Measurements from ENCODE around the gene PRR33.

The PRR33 gene

GRCh38 chr11:1873048-1873812 lies 18.5 kb downstream of the PRR33 start:
- peaks cover 12% of the 10 kb centered on the region; the same call in 1 of the 2 replicates for H3K79me2 ChIP-seq (ENCODE audit: insufficient read depth, low read length)
- no peak overlapping the region for H3K4me2 ChIP-seq (ENCODE audit: low read depth, low read length, poor library complexity, severe bottlenecking)
- H2AFZ ChIP-seq (ENCODE audit: low read length): no peak overlapping the region
- no peaks in the 10 kb centered on the region for H3F3A ChIP-seq (ENCODE audit: low read depth)
- no peak overlapping the region for H3K4me3 ChIP-seq (ENCODE audit: low read length, poor library complexity, severe bottlenecking)
- peaks cover 4% of the 10 kb centered on the region for H4K20me1 ChIP-seq (ENCODE audit: insufficient read depth, low read length, poor library complexity, severe bottlenecking)
- H3K36me3 ChIP-seq (ENCODE audit: insufficient read depth, low read length): no peaks in the 10 kb centered on the region
- TF ChIP-seq EZH2phosphoT487 (IDR thresholded peaks at IDR 0.05; ENCODE audit: borderline replicate concordance): no peak
- TF ChIP-seq, protein P1, sequence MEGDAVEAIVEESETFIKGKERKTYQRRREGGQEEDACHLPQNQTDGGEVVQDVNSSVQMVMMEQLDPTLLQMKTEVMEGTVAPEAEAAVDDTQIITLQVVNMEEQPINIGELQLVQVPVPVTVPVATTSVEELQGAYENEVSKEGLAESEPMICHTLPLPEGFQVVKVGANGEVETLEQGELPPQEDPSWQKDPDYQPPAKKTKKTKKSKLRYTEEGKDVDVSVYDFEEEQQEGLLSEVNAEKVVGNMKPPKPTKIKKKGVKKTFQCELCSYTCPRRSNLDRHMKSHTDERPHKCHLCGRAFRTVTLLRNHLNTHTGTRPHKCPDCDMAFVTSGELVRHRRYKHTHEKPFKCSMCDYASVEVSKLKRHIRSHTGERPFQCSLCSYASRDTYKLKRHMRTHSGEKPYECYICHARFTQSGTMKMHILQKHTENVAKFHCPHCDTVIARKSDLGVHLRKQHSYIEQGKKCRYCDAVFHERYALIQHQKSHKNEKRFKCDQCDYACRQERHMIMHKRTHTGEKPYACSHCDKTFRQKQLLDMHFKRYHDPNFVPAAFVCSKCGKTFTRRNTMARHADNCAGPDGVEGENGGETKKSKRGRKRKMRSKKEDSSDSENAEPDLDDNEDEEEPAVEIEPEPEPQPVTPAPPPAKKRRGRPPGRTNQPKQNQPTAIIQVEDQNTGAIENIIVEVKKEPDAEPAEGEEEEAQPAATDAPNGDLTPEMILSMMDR (conservative IDR thresholded peaks at IDR 0.05; ENCODE audit: low read length): no peak
- no peaks in the 10 kb centered on the region for H3K27me3 ChIP-seq (ENCODE audit: insufficient read depth, low read length, poor library complexity, severe bottlenecking)
- no peaks in the 10 kb centered on the region for H3K4me1 ChIP-seq (ENCODE audit: insufficient read depth, low read length, poor library complexity, severe bottlenecking)
- H3K9ac ChIP-seq (ENCODE audit: low read depth, low read length, poor library complexity, severe bottlenecking): no peak overlapping the region
- H3K9me2 ChIP-seq (replicated peaks; ENCODE audit: low read depth, low read length): no peaks in the 10 kb centered on the region
- no peaks in the 10 kb centered on the region for H3K9me3 ChIP-seq (ENCODE audit: insufficient read depth, low read depth, low read length)

DNA sequence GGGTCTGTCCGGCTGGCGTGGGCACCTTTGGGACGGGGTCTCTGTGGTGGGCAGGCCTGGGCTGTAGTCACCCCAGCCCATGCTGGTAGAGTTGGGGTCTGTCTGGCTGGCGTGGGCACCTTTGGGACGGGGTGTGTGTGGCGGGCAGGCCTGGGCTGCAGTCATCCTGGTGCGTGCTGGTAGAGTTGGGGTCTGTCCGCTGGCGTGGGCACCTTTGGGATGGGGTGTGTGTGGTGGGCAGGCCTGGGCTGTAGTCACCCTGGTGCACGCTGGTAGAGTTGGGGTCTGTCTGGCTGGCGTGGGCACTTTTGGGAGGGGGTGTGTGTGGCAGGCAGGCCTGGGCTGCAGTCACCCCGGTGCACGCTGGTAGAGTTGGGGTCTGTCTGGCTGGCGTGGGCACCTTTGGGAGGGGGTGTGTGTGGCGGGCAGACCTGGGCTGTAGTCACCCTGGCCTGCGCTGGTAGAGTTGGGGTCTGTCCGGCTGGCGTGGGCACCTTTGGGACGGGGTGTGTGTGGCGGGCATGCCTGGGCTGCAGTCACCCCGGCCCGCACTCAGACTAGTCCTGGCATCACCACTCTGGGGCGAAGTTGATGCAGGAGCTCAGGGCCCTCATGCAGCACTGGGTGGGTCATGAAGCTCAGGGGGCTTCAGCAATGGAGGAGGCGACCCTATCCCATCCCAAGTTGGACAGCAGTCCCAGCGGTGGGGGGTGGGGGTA lies 19.3 kb downstream of the PRR33 start:
- Histone ChIP-seq H3K9me2 (replicated peaks; ENCODE audit: low read depth, low read length) (no peaks in the 10 kb centered on the region), H4K20me1 (ENCODE audit: insufficient read depth, low read length, poor library complexity, severe bottlenecking) (peaks cover 4% of the 10 kb centered on the region), H3K36me3 (ENCODE audit: insufficient read depth, low read length) (no peaks in the 10 kb centered on the region), H3K79me2 (ENCODE audit: insufficient read depth, low read length) (peaks cover 9% of the 10 kb centered on the region; the same call in 1 of the 2 replicates), H3K27me3 (ENCODE audit: insufficient read depth, low read length, poor library complexity, severe bottlenecking) (no peaks in the 10 kb centered on the region), H3F3A (ENCODE audit: low read depth) (no peaks in the 10 kb centered on the region), H3K4me3 (ENCODE audit: low read length, poor library complexity, severe bottlenecking) (no peak overlapping the region), H2AFZ (ENCODE audit: low read length) (no peak overlapping the region), H3K9ac (ENCODE audit: low read depth, low read length, poor library complexity, severe bottlenecking) (no peak overlapping the region), H3K4me1 (ENCODE audit: insufficient read depth, low read length, poor library complexity, severe bottlenecking) (no peaks in the 10 kb centered on the region), H3K4me2 (ENCODE audit: low read depth, low read length, poor library complexity, severe bottlenecking) (no peak overlapping the region), H3K9me3 (ENCODE audit: insufficient read depth, low read depth, low read length) (no peaks in the 10 kb centered on the region)
- TF ChIP-seq, protein P1 (conservative IDR thresholded peaks at IDR 0.05; ENCODE audit: low read length): no peak
- no peak for TF ChIP-seq EZH2phosphoT487 (IDR thresholded peaks at IDR 0.05; ENCODE audit: borderline replicate concordance)

DNA sequence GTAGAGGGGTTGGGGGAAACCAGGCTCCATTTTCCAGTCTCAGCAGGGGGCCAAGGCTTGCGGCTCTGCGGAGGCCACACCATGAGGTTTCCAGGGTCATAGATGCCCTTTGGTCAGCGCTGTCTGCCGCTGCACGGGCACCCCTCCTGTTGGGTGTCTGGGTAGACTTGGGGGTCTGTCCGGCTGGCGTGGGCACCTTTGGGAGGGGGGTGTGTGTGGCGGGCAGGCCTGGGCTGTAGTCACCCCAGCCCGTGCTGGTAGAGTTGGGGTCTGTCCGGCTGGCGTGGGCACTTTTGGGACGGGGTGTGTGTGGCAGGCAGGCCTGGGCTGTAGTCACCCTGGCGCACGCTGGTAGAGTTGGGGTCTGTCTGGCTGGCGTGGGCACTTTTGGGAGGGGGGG lies 20.2 kb downstream of the PRR33 start:
- TF ChIP-seq, protein P1 (conservative IDR thresholded peaks at IDR 0.05; ENCODE audit: low read length): no peak
- TF ChIP-seq EZH2phosphoT487 (IDR thresholded peaks at IDR 0.05; ENCODE audit: borderline replicate concordance): no peak
- Histone ChIP-seq H4K20me1 (ENCODE audit: insufficient read depth, low read length, poor library complexity, severe bottlenecking) (peaks cover 4% of the 10 kb centered on the region), H3K4me2 (ENCODE audit: low read depth, low read length, poor library complexity, severe bottlenecking) (no peak overlapping the region), H3K9ac (ENCODE audit: low read depth, low read length, poor library complexity, severe bottlenecking) (no peak overlapping the region), H3F3A (ENCODE audit: low read depth) (no peaks in the 10 kb centered on the region), H3K4me1 (ENCODE audit: insufficient read depth, low read length, poor library complexity, severe bottlenecking) (no peaks in the 10 kb centered on the region), H3K36me3 (ENCODE audit: insufficient read depth, low read length) (no peaks in the 10 kb centered on the region), H3K9me2 (replicated peaks; ENCODE audit: low read depth, low read length) (no peaks in the 10 kb centered on the region), H3K9me3 (ENCODE audit: insufficient read depth, low read depth, low read length) (no peaks in the 10 kb centered on the region), H2AFZ (ENCODE audit: low read length) (no peak overlapping the region), H3K27me3 (ENCODE audit: insufficient read depth, low read length, poor library complexity, severe bottlenecking) (no peaks in the 10 kb centered on the region), H3K79me2 (ENCODE audit: insufficient read depth, low read length) (peaks cover 9% of the 10 kb centered on the region; the same call in 1 of the 2 replicates), H3K4me3 (ENCODE audit: low read length, poor library complexity, severe bottlenecking) (no peak overlapping the region)
